NCI-H2196 treated with DMSO at 0.1 percent for 48 hours (cell line): Measurements from ENCODE around the gene CHST11.

Experiments
- DNase-seq: peaks from one replicate; lab custom pipeline; 2025; ENCODE audit not compliant: unreplicated experiment; lab: John Stamatoyannopoulos, UW

The CHST11 gene

GRCh38 chr12:104479123-104479662 lies 22.4 kb downstream of the CHST11 start:
- DNase-seq, result no peak

GRCh38 chr12:104480012-104480411 lies 23.3 kb downstream of the CHST11 start:
- no peak for DNase-seq

- no peak for DNase-seq
Observed at GRCh38 chr12:104480826-104481440, 24.2 kb downstream of the CHST11 start.

- no peak for DNase-seq
Observed at GRCh38 chr12:104482113-104482512, 25.4 kb downstream of the CHST11 start.

GRCh38 chr12:104482748-104483147 lies 26.0 kb downstream of the CHST11 start:
- DNase-seq, result no peak

GRCh38 chr12:104484079-104484478 lies 27.3 kb downstream of the CHST11 start:
- no peak for DNase-seq

- DNase-seq, result no peak
Observed at GRCh38 chr12:104485651-104486362, 29.1 kb downstream of the CHST11 start.

GRCh38 chr12:104486363-104486750 lies 29.6 kb downstream of the CHST11 start:
- no peak for DNase-seq

GRCh38 chr12:104486943-104487819 lies 30.4 kb downstream of the CHST11 start:
- DNase-seq, result no peak

GRCh38 chr12:104488374-104488773 lies 31.6 kb downstream of the CHST11 start:
- no peak for DNase-seq

- no peak for DNase-seq
Observed at GRCh38 chr12:104490186-104490585, 33.4 kb downstream of the CHST11 start.

GRCh38 chr12:104490850-104491249 lies 34.1 kb downstream of the CHST11 start:
- DNase-seq, result no peak

- no peak for DNase-seq
Observed at GRCh38 chr12:104493496-104493895, 36.7 kb downstream of the CHST11 start.

- DNase-seq, result no peak
Observed at GRCh38 chr12:104494137-104494792, 37.5 kb downstream of the CHST11 start.

- DNase-seq, result no peak
Observed at GRCh38 chr12:104494793-104495158, 38.0 kb downstream of the CHST11 start.

GRCh38 chr12:104495786-104496185 lies 39.0 kb downstream of the CHST11 start:
- no peak for DNase-seq

GRCh38 chr12:104496336-104496735 lies 39.6 kb downstream of the CHST11 start:
- no peak for DNase-seq

- DNase-seq, result no peak
Observed at GRCh38 chr12:104498211-104498801, 41.6 kb downstream of the CHST11 start.

- no peak for DNase-seq
Observed at GRCh38 chr12:104499668-104500332, 43.1 kb downstream of the CHST11 start.

- no peak for DNase-seq
Observed at GRCh38 chr12:104501115-104501514, 44.4 kb downstream of the CHST11 start.
